ENCODE measurements around the gene HHIPL1.

The HHIPL1 gene

GRCh38 chr14:99703381-99703780 is 58.5 kb downstream of the HHIPL1 start:
- TF ChIP-seq CTCF (IDR thresholded peaks at IDR 0.05) (no peak), ZFX (IDR thresholded peaks at IDR 0.05; ENCODE audit: borderline replicate concordance) (no peak)
- H3K27ac ChIP-seq = no peak overlapping the region

GRCh38 chr14:99704037-99704436 is 59.1 kb downstream of the HHIPL1 start:
- no peak overlapping the region for H3K27ac ChIP-seq
- TF ChIP-seq CTCF (IDR thresholded peaks at IDR 0.05) (no peak), ZFX (IDR thresholded peaks at IDR 0.05; ENCODE audit: borderline replicate concordance) (no peak)

- no peak for TF ChIP-seq CTCF (IDR thresholded peaks at IDR 0.05)
- no peak for TF ChIP-seq ZFX (IDR thresholded peaks at IDR 0.05; ENCODE audit: borderline replicate concordance)
- no peak overlapping the region for H3K27ac ChIP-seq
Observed at GRCh38 chr14:99706107-99706900, 61.4 kb downstream of the HHIPL1 start.

GRCh38 chr14:99707420-99707819 is 62.5 kb downstream of the HHIPL1 start:
- H3K27ac ChIP-seq = no peak overlapping the region
- TF ChIP-seq CTCF (IDR thresholded peaks at IDR 0.05) (no peak), ZFX (IDR thresholded peaks at IDR 0.05; ENCODE audit: borderline replicate concordance) (no peak)

GRCh38 chr14:99707921-99708320 is 63.0 kb downstream of the HHIPL1 start:
- no peak for TF ChIP-seq CTCF (IDR thresholded peaks at IDR 0.05)
- no peak for TF ChIP-seq ZFX (IDR thresholded peaks at IDR 0.05; ENCODE audit: borderline replicate concordance)
- no peak overlapping the region for H3K27ac ChIP-seq

- TF ChIP-seq ZFX (IDR thresholded peaks at IDR 0.05; ENCODE audit: borderline replicate concordance) = no peak
- no peak for TF ChIP-seq CTCF (IDR thresholded peaks at IDR 0.05)
- no peak overlapping the region for H3K27ac ChIP-seq
Observed at GRCh38 chr14:99708449-99708848, 63.5 kb downstream of the HHIPL1 start.

GRCh38 chr14:99713972-99714371 is 69.0 kb downstream of the HHIPL1 start:
- TF ChIP-seq CTCF (IDR thresholded peaks at IDR 0.05) (no peak), ZFX (IDR thresholded peaks at IDR 0.05; ENCODE audit: borderline replicate concordance) (no peak)
- no peak overlapping the region for H3K27ac ChIP-seq
